Ishikawa (cell line): Measurements from ENCODE around the gene OXCT1.
A peak's percentile ranks its signal among the peaks of the same experiment; 100 is the strongest.

Source experiments
- CEBPB ChIP-seq: IDR thresholded peaks from 2 replicates; pipeline ENCODE4 v1.6.1; 2012
- CREB1 ChIP-seq: IDR thresholded peaks from 2 replicates; pipeline ENCODE4 v1.6.1; 2012; ENCODE audit warnings: low read depth
- EGR1 ChIP-seq: IDR thresholded peaks from 2 replicates; pipeline ENCODE4 v1.6.1; 2012
- EP300 ChIP-seq: IDR thresholded peaks from 2 replicates; pipeline ENCODE4 v1.6.1; 2012; ENCODE audit warnings: borderline replicate concordance
- FOXM1 ChIP-seq: IDR thresholded peaks from 2 replicates; pipeline ENCODE4 v1.6.1; 2012; ENCODE audit warnings: low read depth, borderline replicate concordance
- MAX ChIP-seq: IDR thresholded peaks from 2 replicates; pipeline ENCODE4 v1.6.1; 2012
- NFIC ChIP-seq: IDR thresholded peaks from 2 replicates; pipeline ENCODE4 v1.6.1; 2012
- RAD21 ChIP-seq: IDR thresholded peaks from 2 replicates; pipeline ENCODE4 v1.6.1; 2012; ENCODE audit warnings: low read depth
- TAF1 ChIP-seq: IDR thresholded peaks from 2 replicates; pipeline ENCODE4 v1.6.1; 2012; ENCODE audit warnings: low read depth, mild to moderate bottlenecking
- TCF12 ChIP-seq: IDR thresholded peaks from 2 replicates; pipeline ENCODE4 v1.6.1; 2012; ENCODE audit warnings: low read depth
- TEAD4 ChIP-seq: IDR thresholded peaks from 2 replicates; pipeline ENCODE4 v1.6.1; 2012
- YY1 ChIP-seq: IDR thresholded peaks from 2 replicates; pipeline ENCODE4 v1.6.1; 2012; ENCODE audit warnings: low read depth
- ZBTB7A ChIP-seq: IDR thresholded peaks from 2 replicates; pipeline ENCODE4 v1.6.1; 2012; ENCODE audit warnings: low read depth
- TF ChIP-seq, protein P1 (sequence below): IDR thresholded peaks from 2 replicates; pipeline ENCODE4 v1.6.1; 2012; ENCODE audit warnings: low read depth, mild to moderate bottlenecking
- TF ChIP-seq, protein P2 (sequence below): IDR thresholded peaks from 2 replicates; pipeline ENCODE4 v1.6.1; 2012

OXCT1 gene

GRCh38 chr5:41876678-41877077 is 6.5 kb upstream of the OXCT1 start:
- no peak for TF ChIP-seq TCF12
- TF ChIP-seq, protein P1, sequence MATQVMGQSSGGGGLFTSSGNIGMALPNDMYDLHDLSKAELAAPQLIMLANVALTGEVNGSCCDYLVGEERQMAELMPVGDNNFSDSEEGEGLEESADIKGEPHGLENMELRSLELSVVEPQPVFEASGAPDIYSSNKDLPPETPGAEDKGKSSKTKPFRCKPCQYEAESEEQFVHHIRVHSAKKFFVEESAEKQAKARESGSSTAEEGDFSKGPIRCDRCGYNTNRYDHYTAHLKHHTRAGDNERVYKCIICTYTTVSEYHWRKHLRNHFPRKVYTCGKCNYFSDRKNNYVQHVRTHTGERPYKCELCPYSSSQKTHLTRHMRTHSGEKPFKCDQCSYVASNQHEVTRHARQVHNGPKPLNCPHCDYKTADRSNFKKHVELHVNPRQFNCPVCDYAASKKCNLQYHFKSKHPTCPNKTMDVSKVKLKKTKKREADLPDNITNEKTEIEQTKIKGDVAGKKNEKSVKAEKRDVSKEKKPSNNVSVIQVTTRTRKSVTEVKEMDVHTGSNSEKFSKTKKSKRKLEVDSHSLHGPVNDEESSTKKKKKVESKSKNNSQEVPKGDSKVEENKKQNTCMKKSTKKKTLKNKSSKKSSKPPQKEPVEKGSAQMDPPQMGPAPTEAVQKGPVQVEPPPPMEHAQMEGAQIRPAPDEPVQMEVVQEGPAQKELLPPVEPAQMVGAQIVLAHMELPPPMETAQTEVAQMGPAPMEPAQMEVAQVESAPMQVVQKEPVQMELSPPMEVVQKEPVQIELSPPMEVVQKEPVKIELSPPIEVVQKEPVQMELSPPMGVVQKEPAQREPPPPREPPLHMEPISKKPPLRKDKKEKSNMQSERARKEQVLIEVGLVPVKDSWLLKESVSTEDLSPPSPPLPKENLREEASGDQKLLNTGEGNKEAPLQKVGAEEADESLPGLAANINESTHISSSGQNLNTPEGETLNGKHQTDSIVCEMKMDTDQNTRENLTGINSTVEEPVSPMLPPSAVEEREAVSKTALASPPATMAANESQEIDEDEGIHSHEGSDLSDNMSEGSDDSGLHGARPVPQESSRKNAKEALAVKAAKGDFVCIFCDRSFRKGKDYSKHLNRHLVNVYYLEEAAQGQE = no peak
- TF ChIP-seq, protein P2, sequence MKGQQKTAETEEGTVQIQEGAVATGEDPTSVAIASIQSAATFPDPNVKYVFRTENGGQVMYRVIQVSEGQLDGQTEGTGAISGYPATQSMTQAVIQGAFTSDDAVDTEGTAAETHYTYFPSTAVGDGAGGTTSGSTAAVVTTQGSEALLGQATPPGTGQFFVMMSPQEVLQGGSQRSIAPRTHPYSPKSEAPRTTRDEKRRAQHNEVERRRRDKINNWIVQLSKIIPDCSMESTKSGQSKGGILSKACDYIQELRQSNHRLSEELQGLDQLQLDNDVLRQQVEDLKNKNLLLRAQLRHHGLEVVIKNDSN = no peak
- no peak for TF ChIP-seq EP300
- TF ChIP-seq EGR1 = no peak

GRCh38 chr5:41875121-41875520 is 4.9 kb upstream of the OXCT1 start:
- TF ChIP-seq ZBTB7A = no peak
- TF ChIP-seq, protein P2 = no peak
- no peak for TF ChIP-seq TEAD4
- TF ChIP-seq TAF1 = no peak
- no peak for TF ChIP-seq EP300

GRCh38 chr5:41874512-41875060 is 4.4 kb upstream of the OXCT1 start:
- no peak for TF ChIP-seq TAF1
- no peak for TF ChIP-seq NFIC
- TF ChIP-seq MAX = no peak
- no peak for TF ChIP-seq EGR1
- TF ChIP-seq YY1 = no peak
- TF ChIP-seq, protein P1 = no peak
- TF ChIP-seq, protein P2 = no peak
- TF ChIP-seq RAD21 = no peak
- no peak for TF ChIP-seq CREB1
- no peak for TF ChIP-seq TCF12
- TF ChIP-seq EP300 = no peak
- TF ChIP-seq FOXM1 = no peak
- no peak for TF ChIP-seq TEAD4
- no peak for TF ChIP-seq CEBPB
- no peak for TF ChIP-seq ZBTB7A

GRCh38 chr5:41871852-41872251 is 1.6 kb upstream of the OXCT1 start:
- TF ChIP-seq ZBTB7A = no peak
- no peak for TF ChIP-seq FOXM1
- no peak for TF ChIP-seq TEAD4
- no peak for TF ChIP-seq TAF1
- TF ChIP-seq CREB1 = no peak
- no peak for TF ChIP-seq EP300
- TF ChIP-seq YY1 = no peak
- 0 out of 2 replicates have a peak, but pooled peaks have one; percentile 47 for TF ChIP-seq NFIC
- TF ChIP-seq RAD21 = no peak
- no peak for TF ChIP-seq MAX
- no peak for TF ChIP-seq TCF12
- no peak for TF ChIP-seq EGR1
- TF ChIP-seq, protein P1 = no peak
- no peak for TF ChIP-seq CEBPB
- TF ChIP-seq, protein P2 = peak; percentile 64
